ENCODE data around the gene PRRT2. TPM values are rescaled to one million over a fixed set of nuclear protein-coding genes. Genes with fewer than 3 reads are reported as not detected.

The PRRT2 gene
- total and polyA plus RNA-seq, 10 of the 15 experiments (the other 5 are each of a cell fraction or from before 2014, with no cell fraction given) = 0.08 to 0.49 (median 0.12) TPM; not detected in 4

- TF ChIP-seq CREM (IDR thresholded peaks at IDR 0.05; ENCODE audit: low read depth) = peak; percentile 54
- TF ChIP-seq REST (IDR thresholded peaks at IDR 0.05; ENCODE audit: low read depth, low read length) = 0 out of 2 replicates have a peak, but pooled peaks have one; percentile 30
- no peak for TF ChIP-seq MTA2 (IDR thresholded peaks at IDR 0.05; ENCODE audit: low read depth)
- TF ChIP-seq CREB1 (IDR thresholded peaks at IDR 0.05; ENCODE audit: low read depth) = no peak
- TF ChIP-seq CTCF (IDR thresholded peaks at IDR 0.05 in 2 of 3, conservative IDR thresholded peaks at IDR 0.05 in 1 of 3; ENCODE audit: control insufficient read depth in 2 of 3, extremely low read depth in 1 of 3, insufficient read depth in 1 of 3, low read depth in 3 of 3, low read length in 3 of 3) = 0 out of 6 replicates have a peak, but pooled peaks of 1 of the 3 experiments have one; percentile 0
- TF ChIP-seq ATF7 (IDR thresholded peaks at IDR 0.05; ENCODE audit: low read depth) = no peak; the same call in 1 of the 2 replicates
- no peak for TF ChIP-seq ZNF622 (IDR thresholded peaks at IDR 0.05)
- TF ChIP-seq MYC (IDR thresholded peaks at IDR 0.05; ENCODE audit: insufficient read depth, insufficient read length, insufficient replicate concordance, low read length, severe bottlenecking) = peak; percentile 73
- no peak for TF ChIP-seq HDAC6 (IDR thresholded peaks at IDR 0.05; ENCODE audit: unreplicated experiment)
- TF ChIP-seq BCL11A (IDR thresholded peaks at IDR 0.05; ENCODE audit: low read depth, low read length) = 0 out of 2 replicates have a peak, but pooled peaks have one; percentile 16
- peak; percentile 62; the same call in 1 of the 2 replicates for TF ChIP-seq LARP7 (IDR thresholded peaks at IDR 0.05)
- peak; percentile 41 for TF ChIP-seq PKNOX1 (IDR thresholded peaks at IDR 0.05)
- TF ChIP-seq RCOR1 (conservative IDR thresholded peaks at IDR 0.05; ENCODE audit: low read depth, low read length) = no peak
- no peak; the same call in 1 of the 2 replicates for TF ChIP-seq DPF2 (IDR thresholded peaks at IDR 0.05)
- TF ChIP-seq NR2C1 (IDR thresholded peaks at IDR 0.05) = peak; percentile 21; the same call in 1 of the 2 replicates
- TF ChIP-seq RAD51 (IDR thresholded peaks at IDR 0.05) = no peak
- TF ChIP-seq NFYA (IDR thresholded peaks at IDR 0.05; ENCODE audit: borderline replicate concordance, low read depth, low read length) = no peak
- peak; percentile 93 for TF ChIP-seq RELB (IDR thresholded peaks at IDR 0.05; ENCODE audit: low read depth)
- peak; percentile 77; the same call in 1 of the 2 replicates for TF ChIP-seq SIN3A (IDR thresholded peaks at IDR 0.05; ENCODE audit: low read depth, low read length)
- no peak for TF ChIP-seq WRNIP1 (IDR thresholded peaks at IDR 0.05; ENCODE audit: borderline replicate concordance, low read depth, low read length)
Measured at GRCh38 chr16:29805232-29806098, 6.5 kb upstream of the PRRT2 start (continued).

All from GM12878 (cell line).